ENCODE data around the gene AGPS. TPM values are rescaled to one million over a fixed set of nuclear protein-coding genes. Genes with fewer than 3 reads are reported as not detected.
"Not testable (repeated sequence)": the region's sequence is repeated elsewhere in the genome, so short reads cannot be mapped to it uniquely, and the experiment has no call there.

AGPS gene
- total and polyA plus RNA-seq, 9 of the 15 experiments (the other 6 are each of a cell fraction or from before 2014, with no cell fraction given): 15.5 to 211 (median 63.1) TPM

DNA sequence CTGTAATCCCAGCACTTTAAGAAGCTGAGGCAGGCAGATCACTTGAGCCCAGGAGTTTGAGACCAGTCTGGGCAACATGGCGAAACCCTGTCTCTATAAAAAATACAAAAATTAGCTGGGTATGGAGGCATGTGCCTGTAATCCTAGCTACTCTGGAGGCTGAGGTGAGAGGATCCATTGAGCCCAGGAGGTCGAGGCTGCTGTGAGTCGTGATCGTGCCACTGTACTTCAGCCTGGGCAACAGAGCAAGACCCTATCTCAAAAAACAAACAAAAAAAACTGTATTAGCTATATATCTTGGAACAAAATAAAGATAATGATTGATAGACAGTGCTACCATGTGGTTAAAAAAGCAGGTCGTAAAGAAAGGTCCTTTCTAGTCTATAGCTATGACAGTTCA, 93.1 kb downstream of the AGPS start:
- H3K9me3 ChIP-seq (replicated peaks; ENCODE audit: control insufficient read depth, insufficient read depth, low read depth, low read length); in situ Hi-C loops (cut with MboI); H3K79me2 ChIP-seq (ENCODE audit: control insufficient read depth, insufficient read depth, low read length); BruUV-seq (replicated peaks); H3K27me3 ChIP-seq (ENCODE audit: control insufficient read depth in 2 of 2, insufficient read depth in 2 of 2, low read length in 2 of 2); H3K4me1 ChIP-seq (replicated peaks in 1 of 2; ENCODE audit: control insufficient read depth in 2 of 2, insufficient read depth in 2 of 2, low read length in 2 of 2); H3K9ac ChIP-seq (ENCODE audit: insufficient read depth in 1 of 2, low read depth in 2 of 2, low read length in 2 of 2); ATAC-seq; H4K20me1 ChIP-seq (replicated peaks; ENCODE audit: control insufficient read depth, insufficient read depth, low read length); H2AFZ ChIP-seq (ENCODE audit: low read depth, low read length); DNase-seq (ENCODE audit: extremely low read depth in 1 of 4, low spot score in 3 of 4); CTCF ChIA-PET (ENCODE audit: low intra/inter-chr PET ratio); FAIRE-seq; H3K4me3 ChIP-seq; H3K4me2 ChIP-seq (ENCODE audit: insufficient read depth, low read length); H3K27ac ChIP-seq (ENCODE audit: extremely low read depth, low read depth, low read length); H3K9me1 ChIP-seq (ENCODE audit: control insufficient read depth, insufficient read depth, low read length): not testable (repeated sequence)
- peaks cover 21% of the 10 kb centered on the region; the same call in 1 of the 3 replicates for H3K36me3 ChIP-seq (ENCODE audit: control insufficient read depth, insufficient read depth, low read length)
- intact Hi-C loops (cut with micrococcal nuclease): loop anchor here (10.0 kb wide), 2 partner anchors 151 to 321 kb away; no protein-coding TSS in a partner anchor
- 92% methylated on average over 5 of the region's 5 CpGs for WGBS (ENCODE audit: insufficient coverage, low coverage, missing lambda C conversion rate)
- POLR2A ChIA-PET: interaction anchor here (1.0 kb wide), 1 partner anchor 221 kb away, joined by 3 read pairs; the partner anchor contains the start of gene NFE2L2
- peak; percentile 82 for TF ChIP-seq ZNF121 (CRISPR knock-in tag; conservative IDR thresholded peaks at IDR 0.05)

DNA sequence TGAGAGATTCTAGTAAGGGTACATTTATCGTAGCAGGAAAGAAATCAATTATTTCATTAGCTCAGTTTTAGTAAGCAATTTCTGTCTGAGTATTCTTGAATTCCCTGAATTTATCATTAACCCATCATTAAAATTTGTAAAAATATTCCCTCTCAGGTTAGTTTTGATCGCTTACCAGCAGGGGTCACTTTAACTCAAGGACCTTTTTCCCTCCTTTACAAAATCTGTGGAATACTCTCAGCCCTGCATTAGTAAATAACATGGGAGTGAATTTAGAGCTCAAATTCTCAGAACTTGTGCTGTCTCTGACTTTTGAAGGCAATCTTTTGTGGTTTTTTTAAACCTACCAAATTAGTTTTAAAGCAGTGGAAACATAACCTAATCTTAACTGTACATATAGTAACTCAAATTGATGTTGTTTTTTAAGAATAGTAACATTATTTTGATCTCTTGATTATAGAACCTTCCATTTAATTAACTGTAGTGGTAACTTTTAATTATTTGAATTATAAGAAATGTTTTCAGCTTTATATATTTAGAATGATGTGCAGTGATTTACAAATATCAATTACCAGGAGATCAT, 97.2 kb downstream of the AGPS start:
- WGBS (ENCODE audit: insufficient coverage, low coverage, missing lambda C conversion rate): 46% methylated on average over 2 of the region's 2 CpGs
- TF ChIP-seq, protein P1, sequence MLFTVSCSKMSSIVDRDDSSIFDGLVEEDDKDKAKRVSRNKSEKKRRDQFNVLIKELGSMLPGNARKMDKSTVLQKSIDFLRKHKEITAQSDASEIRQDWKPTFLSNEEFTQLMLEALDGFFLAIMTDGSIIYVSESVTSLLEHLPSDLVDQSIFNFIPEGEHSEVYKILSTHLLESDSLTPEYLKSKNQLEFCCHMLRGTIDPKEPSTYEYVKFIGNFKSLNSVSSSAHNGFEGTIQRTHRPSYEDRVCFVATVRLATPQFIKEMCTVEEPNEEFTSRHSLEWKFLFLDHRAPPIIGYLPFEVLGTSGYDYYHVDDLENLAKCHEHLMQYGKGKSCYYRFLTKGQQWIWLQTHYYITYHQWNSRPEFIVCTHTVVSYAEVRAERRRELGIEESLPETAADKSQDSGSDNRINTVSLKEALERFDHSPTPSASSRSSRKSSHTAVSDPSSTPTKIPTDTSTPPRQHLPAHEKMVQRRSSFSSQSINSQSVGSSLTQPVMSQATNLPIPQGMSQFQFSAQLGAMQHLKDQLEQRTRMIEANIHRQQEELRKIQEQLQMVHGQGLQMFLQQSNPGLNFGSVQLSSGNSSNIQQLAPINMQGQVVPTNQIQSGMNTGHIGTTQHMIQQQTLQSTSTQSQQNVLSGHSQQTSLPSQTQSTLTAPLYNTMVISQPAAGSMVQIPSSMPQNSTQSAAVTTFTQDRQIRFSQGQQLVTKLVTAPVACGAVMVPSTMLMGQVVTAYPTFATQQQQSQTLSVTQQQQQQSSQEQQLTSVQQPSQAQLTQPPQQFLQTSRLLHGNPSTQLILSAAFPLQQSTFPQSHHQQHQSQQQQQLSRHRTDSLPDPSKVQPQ (CRISPR knock-in tag; IDR thresholded peaks at IDR 0.05; ENCODE audit: borderline replicate concordance): no peak
- TF ChIP-seq RAD21 (CRISPR knock-in tag; conservative IDR thresholded peaks at IDR 0.05 in 1 of 2, IDR thresholded peaks at IDR 0.05 in 1 of 2) (peak; percentile 74 to 84), DDX20 (tag; IDR thresholded peaks at IDR 0.05; ENCODE audit: low read depth) (no peak), CBFB (CRISPR knock-in tag; IDR thresholded peaks at IDR 0.05) (no peak)
- TF ChIP-seq, protein P2, sequence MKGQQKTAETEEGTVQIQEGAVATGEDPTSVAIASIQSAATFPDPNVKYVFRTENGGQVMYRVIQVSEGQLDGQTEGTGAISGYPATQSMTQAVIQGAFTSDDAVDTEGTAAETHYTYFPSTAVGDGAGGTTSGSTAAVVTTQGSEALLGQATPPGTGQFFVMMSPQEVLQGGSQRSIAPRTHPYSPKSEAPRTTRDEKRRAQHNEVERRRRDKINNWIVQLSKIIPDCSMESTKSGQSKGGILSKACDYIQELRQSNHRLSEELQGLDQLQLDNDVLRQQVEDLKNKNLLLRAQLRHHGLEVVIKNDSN (CRISPR knock-in tag; IDR thresholded peaks at IDR 0.05): no peak
- TF ChIP-seq, protein P3, sequence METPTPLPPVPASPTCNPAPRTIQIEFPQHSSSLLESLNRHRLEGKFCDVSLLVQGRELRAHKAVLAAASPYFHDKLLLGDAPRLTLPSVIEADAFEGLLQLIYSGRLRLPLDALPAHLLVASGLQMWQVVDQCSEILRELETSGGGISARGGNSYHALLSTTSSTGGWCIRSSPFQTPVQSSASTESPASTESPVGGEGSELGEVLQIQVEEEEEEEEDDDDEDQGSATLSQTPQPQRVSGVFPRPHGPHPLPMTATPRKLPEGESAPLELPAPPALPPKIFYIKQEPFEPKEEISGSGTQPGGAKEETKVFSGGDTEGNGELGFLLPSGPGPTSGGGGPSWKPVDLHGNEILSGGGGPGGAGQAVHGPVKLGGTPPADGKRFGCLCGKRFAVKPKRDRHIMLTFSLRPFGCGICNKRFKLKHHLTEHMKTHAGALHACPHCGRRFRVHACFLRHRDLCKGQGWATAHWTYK (CRISPR knock-in tag; IDR thresholded peaks at IDR 0.05): no peak

More for the DNA sequence above, 97.2 kb downstream of the AGPS start:
- H3K4me2 ChIP-seq (ENCODE audit: insufficient read depth, low read length): no peak overlapping the region
- H3K4me3 ChIP-seq: no peak overlapping the region
- no peaks in the 10 kb centered on the region for H3K27me3 ChIP-seq (ENCODE audit: control insufficient read depth in 2 of 2, insufficient read depth in 2 of 2, low read length in 2 of 2)
- H2AFZ ChIP-seq (ENCODE audit: low read depth, low read length): no peak overlapping the region
- BruUV-seq (replicated peaks): no TSS peak
- ATAC-seq (peak; percentile 70), FAIRE-seq (peak; percentile 59), DNase-seq (ENCODE audit: extremely low read depth in 1 of 4, low spot score in 3 of 4) (peak in 3 of 4 experiments; percentile 19 to 35 (median 21))
- intact Hi-C loops (cut with micrococcal nuclease): loop anchor here (1.0 to 10.0 kb wide), 5 partner anchors 114 to 325 kb away; no protein-coding TSS in a partner anchor
- no peaks in the 10 kb centered on the region for H3K79me2 ChIP-seq (ENCODE audit: control insufficient read depth, insufficient read depth, low read length)
- H3K36me3 ChIP-seq (ENCODE audit: control insufficient read depth, insufficient read depth, low read length): peaks cover 23% of the 10 kb centered on the region; the same call in 1 of the 3 replicates
- POLR2A ChIA-PET: interaction anchor here (0.7 kb wide), 1 partner anchor 144 kb away, joined by 4 read pairs; no protein-coding TSS in a partner anchor
- CTCF ChIA-PET (ENCODE audit: low intra/inter-chr PET ratio): interaction anchor here (2.4 to 2.5 kb wide), 3 partner anchors 114 to 269 kb away, joined by 18 to 30 read pairs (median 18); no protein-coding TSS in a partner anchor
- H3K27ac ChIP-seq (ENCODE audit: extremely low read depth, low read depth, low read length): no peak overlapping the region
- in situ Hi-C loops (cut with MboI): loop anchor here (10.0 kb wide), 1 partner anchor 235 kb away; no protein-coding TSS in a partner anchor
- no peaks in the 10 kb centered on the region for H3K9me1 ChIP-seq (ENCODE audit: control insufficient read depth, insufficient read depth, low read length)
- no peaks in the 10 kb centered on the region for H3K4me1 ChIP-seq (replicated peaks in 1 of 2; ENCODE audit: control insufficient read depth in 2 of 2, insufficient read depth in 2 of 2, low read length in 2 of 2)
- H3K9me3 ChIP-seq (replicated peaks; ENCODE audit: control insufficient read depth, insufficient read depth, low read depth, low read length): no peaks in the 10 kb centered on the region
- H4K20me1 ChIP-seq (replicated peaks; ENCODE audit: control insufficient read depth, insufficient read depth, low read length): no peaks in the 10 kb centered on the region
- no peak overlapping the region for H3K9ac ChIP-seq (ENCODE audit: insufficient read depth in 1 of 2, low read depth in 2 of 2, low read length in 2 of 2)
